AG10803 (cell line): ENCODE data around the gene TMEM117.

Source experiments
- DNase-seq: peaks from one replicate; pipeline ENCODE4 v3.0.0; 2010; ENCODE audit warnings: low read depth
- H3K4me3 ChIP-seq: 2 replicates; pipeline ENCODE4 v1.5.1; 2011; ENCODE audit warnings: mild to moderate bottlenecking, low read length, control low read depth
- CTCF ChIP-seq: conservative IDR thresholded peaks from 2 replicates; pipeline ENCODE4 v1.5.1; 2011; ENCODE audit warnings: mild to moderate bottlenecking, low read length, control low read depth, inconsistent platforms

TMEM117 gene

GRCh38 chr12:43805860-43806736, 29.8 kb upstream of the TMEM117 start, which contains the start of gene TWF1:
Gene TWF1 (minus strand): TSS chr12:43806317. CDS start chr12:43806245, 72 bp downstream.
- peak; percentile 77 for DNase-seq
- peak; percentile 44 for TF ChIP-seq CTCF
- peak within 1 kb of the TSS; percentile 77 for H3K4me3 ChIP-seq

- H3K4me3 ChIP-seq: peak overlapping the region; percentile 72
- TF ChIP-seq CTCF: no peak
- no peak for DNase-seq
Observed at GRCh38 chr12:43806737-43807072, 29.2 kb upstream of the TMEM117 start.

- no peak overlapping the region for H3K4me3 ChIP-seq
- no peak for DNase-seq
- no peak for TF ChIP-seq CTCF
Observed at GRCh38 chr12:43807386-43807785, 28.5 kb upstream of the TMEM117 start.

GRCh38 chr12:43812057-43812456, 23.8 kb upstream of the TMEM117 start:
- DNase-seq: no peak
- no peak overlapping the region for H3K4me3 ChIP-seq
- TF ChIP-seq CTCF: no peak

GRCh38 chr12:43812926-43813325, 23.0 kb upstream of the TMEM117 start:
- no peak overlapping the region for H3K4me3 ChIP-seq
- no peak for DNase-seq
- TF ChIP-seq CTCF: no peak

- no peak overlapping the region for H3K4me3 ChIP-seq
- DNase-seq: no peak
- TF ChIP-seq CTCF: no peak
Observed at GRCh38 chr12:43815416-43815815, 20.5 kb upstream of the TMEM117 start.

GRCh38 chr12:43816168-43816567, 19.7 kb upstream of the TMEM117 start:
- TF ChIP-seq CTCF: no peak
- DNase-seq: no peak
- H3K4me3 ChIP-seq: no peak overlapping the region
